Measurements from ENCODE around the gene PDE4C. TPM values are rescaled to one million over a fixed set of nuclear protein-coding genes. Genes with fewer than 3 reads are reported as not detected.

PDE4C gene
- total RNA-seq, 1 donor from 2014 or later, result 1.4 TPM

DNA sequence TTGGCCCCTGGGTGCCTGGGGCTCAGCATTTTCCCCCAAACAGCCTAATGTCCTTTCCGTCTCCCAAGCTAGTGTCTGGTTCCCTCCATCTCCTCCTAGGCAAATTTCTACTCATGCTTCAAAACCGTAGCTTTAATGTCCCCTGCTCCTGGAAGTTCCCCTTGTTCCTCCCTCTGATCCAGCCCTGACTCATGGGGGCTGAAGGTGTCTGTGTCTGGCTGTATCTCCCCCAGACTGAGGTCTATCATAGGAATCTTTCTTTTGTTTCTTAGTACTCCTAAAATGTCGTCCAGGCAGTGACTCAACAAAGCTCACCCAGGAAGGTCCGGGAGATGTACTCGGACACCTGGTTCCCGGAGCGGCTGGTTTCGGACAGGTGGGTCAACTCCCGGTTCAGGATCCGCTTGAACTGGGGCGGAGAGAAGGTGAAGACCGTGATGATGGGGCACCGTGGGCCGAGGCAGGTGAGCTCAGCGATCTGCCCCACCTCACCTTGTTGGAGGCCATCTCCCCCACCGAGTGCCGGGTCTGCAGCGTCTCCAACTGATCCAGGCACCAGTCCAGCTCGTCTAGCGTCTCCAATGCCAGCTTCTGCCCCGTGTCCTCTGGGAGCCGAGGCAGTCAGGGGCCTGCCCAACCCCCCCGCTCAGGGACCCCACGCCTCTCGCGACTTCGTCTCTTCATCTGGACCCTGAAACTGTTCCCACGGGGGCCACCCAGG is 6.2 kb downstream of the PDE4C start:
- TF ChIP-seq, protein P1, sequence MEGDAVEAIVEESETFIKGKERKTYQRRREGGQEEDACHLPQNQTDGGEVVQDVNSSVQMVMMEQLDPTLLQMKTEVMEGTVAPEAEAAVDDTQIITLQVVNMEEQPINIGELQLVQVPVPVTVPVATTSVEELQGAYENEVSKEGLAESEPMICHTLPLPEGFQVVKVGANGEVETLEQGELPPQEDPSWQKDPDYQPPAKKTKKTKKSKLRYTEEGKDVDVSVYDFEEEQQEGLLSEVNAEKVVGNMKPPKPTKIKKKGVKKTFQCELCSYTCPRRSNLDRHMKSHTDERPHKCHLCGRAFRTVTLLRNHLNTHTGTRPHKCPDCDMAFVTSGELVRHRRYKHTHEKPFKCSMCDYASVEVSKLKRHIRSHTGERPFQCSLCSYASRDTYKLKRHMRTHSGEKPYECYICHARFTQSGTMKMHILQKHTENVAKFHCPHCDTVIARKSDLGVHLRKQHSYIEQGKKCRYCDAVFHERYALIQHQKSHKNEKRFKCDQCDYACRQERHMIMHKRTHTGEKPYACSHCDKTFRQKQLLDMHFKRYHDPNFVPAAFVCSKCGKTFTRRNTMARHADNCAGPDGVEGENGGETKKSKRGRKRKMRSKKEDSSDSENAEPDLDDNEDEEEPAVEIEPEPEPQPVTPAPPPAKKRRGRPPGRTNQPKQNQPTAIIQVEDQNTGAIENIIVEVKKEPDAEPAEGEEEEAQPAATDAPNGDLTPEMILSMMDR (IDR thresholded peaks at IDR 0.05; ENCODE audit: unreplicated experiment), result no peak
- Mint-ChIP-seq H3K36me3 (no peaks in the 10 kb centered on the region), H3K27ac (no peak overlapping the region), H3K4me3 (no peak overlapping the region), H3K27me3 (ENCODE audit: low read depth) (peaks cover 32% of the 10 kb centered on the region), H3K9me3 (no peaks in the 10 kb centered on the region), H3K4me1 (peaks cover 10% of the 10 kb centered on the region)
- no peak for DNase-seq (ENCODE audit: low spot score in 2 of 2, unreplicated experiment in 2 of 2)

DNA sequence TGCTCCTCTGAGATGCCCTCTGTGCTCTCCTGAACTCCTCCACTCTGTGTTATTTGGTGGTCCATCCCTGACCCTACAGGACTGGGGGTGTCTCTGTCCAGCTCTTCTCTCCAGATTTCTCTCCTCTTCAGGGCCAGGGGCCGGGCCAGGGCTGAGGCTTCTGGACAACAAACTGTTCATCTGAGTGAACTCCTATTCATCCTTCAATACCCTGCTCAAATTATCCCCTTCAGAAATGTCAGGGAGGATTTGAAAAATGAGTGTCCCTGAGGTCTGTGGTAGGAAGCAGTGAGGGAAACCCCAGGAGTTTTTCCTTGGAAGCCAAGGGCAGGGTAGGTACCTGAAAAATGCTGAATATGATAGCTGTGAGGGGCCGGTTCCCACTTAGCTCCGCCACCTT is 7.6 kb downstream of the PDE4C start:
- Mint-ChIP-seq H3K9me3 (no peaks in the 10 kb centered on the region), H3K27me3 (ENCODE audit: low read depth) (peaks cover 24% of the 10 kb centered on the region), H3K4me3 (no peak overlapping the region), H3K36me3 (no peaks in the 10 kb centered on the region), H3K27ac (no peak overlapping the region), H3K4me1 (peaks cover 3% of the 10 kb centered on the region)
- TF ChIP-seq, protein P1 (IDR thresholded peaks at IDR 0.05; ENCODE audit: unreplicated experiment), result no peak
- no peak for DNase-seq (ENCODE audit: low spot score in 2 of 2, unreplicated experiment in 2 of 2)

DNA sequence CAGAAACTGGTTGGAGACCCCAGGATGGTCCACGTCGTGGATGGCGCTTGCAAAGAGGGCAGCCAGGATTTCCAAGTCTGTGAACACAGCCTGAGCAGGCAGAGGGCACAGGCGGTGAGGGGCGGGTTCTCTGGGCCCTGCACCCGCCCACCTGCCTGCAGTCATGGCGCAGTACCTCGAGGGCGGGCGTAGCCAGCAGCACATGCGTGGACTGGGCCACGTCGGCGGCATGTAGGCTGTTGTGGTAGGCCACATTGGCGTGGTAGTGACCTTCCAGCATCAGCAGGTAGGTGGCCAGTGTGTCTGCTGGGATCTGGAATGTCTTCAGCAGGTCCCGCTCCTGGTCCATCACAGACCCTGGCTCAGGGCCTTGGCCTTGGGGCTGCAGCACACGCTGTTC is 8.1 kb downstream of the PDE4C start:
- TF ChIP-seq, protein P1 (IDR thresholded peaks at IDR 0.05; ENCODE audit: unreplicated experiment), result no peak
- no peak for DNase-seq (ENCODE audit: low spot score in 2 of 2, unreplicated experiment in 2 of 2)
- H3K4me1 Mint-ChIP-seq, result peaks cover 3% of the 10 kb centered on the region
- no peaks in the 10 kb centered on the region for H3K36me3 Mint-ChIP-seq
- peaks cover 22% of the 10 kb centered on the region for H3K27me3 Mint-ChIP-seq (ENCODE audit: low read depth)
- no peak overlapping the region for H3K4me3 Mint-ChIP-seq
- no peaks in the 10 kb centered on the region for H3K9me3 Mint-ChIP-seq
- H3K27ac Mint-ChIP-seq, result no peak overlapping the region

DNA sequence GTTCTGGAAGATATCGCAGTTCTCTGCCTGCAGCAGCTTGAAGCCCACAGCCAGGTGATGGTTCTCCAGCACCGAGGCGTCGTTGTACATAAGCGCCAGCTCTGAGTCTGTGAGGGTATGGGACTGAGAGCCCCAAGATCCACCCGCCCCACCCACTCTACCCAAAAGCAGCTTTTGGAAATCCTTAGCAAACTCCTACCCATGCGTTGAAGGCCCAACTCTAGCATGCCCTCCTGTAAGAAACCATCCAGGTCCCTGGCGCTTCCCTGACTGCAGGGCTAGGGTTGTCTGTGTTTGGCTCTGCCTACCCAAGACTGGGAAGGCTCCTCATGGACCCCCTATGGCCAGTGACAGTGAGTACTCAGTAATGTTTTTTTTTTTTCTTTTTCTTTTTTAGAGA is 9.4 kb downstream of the PDE4C start:
- DNase-seq (ENCODE audit: low spot score in 2 of 2, unreplicated experiment in 2 of 2), result no peak
- no peaks in the 10 kb centered on the region for H3K9me3 Mint-ChIP-seq
- TF ChIP-seq, protein P1 (IDR thresholded peaks at IDR 0.05; ENCODE audit: unreplicated experiment), result no peak
- H3K27me3 Mint-ChIP-seq (ENCODE audit: low read depth), result peaks cover 19% of the 10 kb centered on the region
- no peaks in the 10 kb centered on the region for H3K36me3 Mint-ChIP-seq
- peaks cover 3% of the 10 kb centered on the region for H3K4me1 Mint-ChIP-seq
- no peak overlapping the region for H3K4me3 Mint-ChIP-seq
- H3K27ac Mint-ChIP-seq, result no peak overlapping the region

DNA sequence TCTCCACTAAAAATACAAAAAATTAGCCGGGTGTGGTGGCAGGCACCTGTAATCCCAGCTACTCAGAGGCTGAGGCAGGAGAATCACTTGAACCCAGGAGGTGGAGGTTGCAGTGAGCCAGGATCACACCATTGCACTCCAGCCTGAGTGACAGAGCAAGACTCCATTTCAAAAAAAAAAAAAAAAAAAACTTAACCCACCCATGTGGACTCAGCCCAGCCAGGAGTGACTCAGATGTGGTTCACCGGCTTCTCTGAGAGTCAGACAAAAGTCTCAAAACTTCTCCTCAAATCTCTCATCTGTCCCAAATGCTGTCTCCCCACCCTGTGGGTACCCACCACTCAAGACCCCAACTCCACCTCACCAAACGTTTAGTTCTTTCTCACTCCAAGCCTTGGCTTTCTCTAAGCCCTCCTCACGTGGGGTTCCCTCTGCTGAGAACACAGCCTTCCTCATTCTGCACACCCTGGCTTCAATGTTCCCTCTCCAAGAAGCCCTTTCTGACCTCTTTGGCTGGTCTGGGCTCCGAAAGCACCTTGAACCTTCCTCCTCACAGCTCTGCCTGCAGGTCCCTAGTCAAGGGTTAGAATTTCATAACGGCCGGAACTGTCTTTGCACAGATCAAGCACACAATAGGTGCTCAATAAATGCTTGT is 11.3 kb downstream of the PDE4C start:
- Mint-ChIP-seq H3K27me3 (ENCODE audit: low read depth) (peaks cover 13% of the 10 kb centered on the region), H3K4me3 (no peak overlapping the region), H3K9me3 (no peaks in the 10 kb centered on the region), H3K4me1 (no peaks in the 10 kb centered on the region), H3K36me3 (no peaks in the 10 kb centered on the region), H3K27ac (no peak overlapping the region)
- DNase-seq (ENCODE audit: low spot score in 2 of 2, unreplicated experiment in 2 of 2), result no peak
- TF ChIP-seq, protein P1 (IDR thresholded peaks at IDR 0.05; ENCODE audit: unreplicated experiment), result no peak

Measured in mesothelial cell of epicardium (in vitro differentiated cells).